Omental fat pad (tissue), 4 donors: Measurements from ENCODE around the gene FADS1. TPM values are rescaled to one million over a fixed set of nuclear protein-coding genes. Genes with fewer than 3 reads are reported as not detected.

ENCODE experiments used
- ATAC-seq: fragments of 150-250 bp; one replicate; pipeline ENCODE4 v1.9.1; 2016; ENCODE audit warnings: mild to moderate bottlenecking, moderate library complexity; ENCODE audit not compliant: low FRiP score
- DNase-seq: peaks from one replicate; pipeline ENCODE4 v3.0.0-alpha.2; 2019; ENCODE audit warnings: low spot score
- total RNA-seq, 4 donors: library from RNA; depleted of rRNA; stranded (reverse); fragments of >200 nt; gene quantifications; one replicate each; pipeline ENCODE4 v1.1.0, GENCODE V29; 2016
- TF ChIP-seq, protein P1 (sequence below), 3 donors: fragments of 450-650 bp; IDR thresholded peaks; one replicate each; pipeline ENCODE4 v1.5.1; 2016 to 2017; ENCODE audit warnings: antibody characterized with exemption in 3 of 3, mild to moderate bottlenecking in 3 of 3, moderate library complexity in 2 of 3

FADS1 gene
- total RNA-seq, 4 donors from 2014 or later: 20.1 to 49.1 (median 22.0) TPM

- ATAC-seq: no peak
- DNase-seq: no peak
- TF ChIP-seq, protein P1, sequence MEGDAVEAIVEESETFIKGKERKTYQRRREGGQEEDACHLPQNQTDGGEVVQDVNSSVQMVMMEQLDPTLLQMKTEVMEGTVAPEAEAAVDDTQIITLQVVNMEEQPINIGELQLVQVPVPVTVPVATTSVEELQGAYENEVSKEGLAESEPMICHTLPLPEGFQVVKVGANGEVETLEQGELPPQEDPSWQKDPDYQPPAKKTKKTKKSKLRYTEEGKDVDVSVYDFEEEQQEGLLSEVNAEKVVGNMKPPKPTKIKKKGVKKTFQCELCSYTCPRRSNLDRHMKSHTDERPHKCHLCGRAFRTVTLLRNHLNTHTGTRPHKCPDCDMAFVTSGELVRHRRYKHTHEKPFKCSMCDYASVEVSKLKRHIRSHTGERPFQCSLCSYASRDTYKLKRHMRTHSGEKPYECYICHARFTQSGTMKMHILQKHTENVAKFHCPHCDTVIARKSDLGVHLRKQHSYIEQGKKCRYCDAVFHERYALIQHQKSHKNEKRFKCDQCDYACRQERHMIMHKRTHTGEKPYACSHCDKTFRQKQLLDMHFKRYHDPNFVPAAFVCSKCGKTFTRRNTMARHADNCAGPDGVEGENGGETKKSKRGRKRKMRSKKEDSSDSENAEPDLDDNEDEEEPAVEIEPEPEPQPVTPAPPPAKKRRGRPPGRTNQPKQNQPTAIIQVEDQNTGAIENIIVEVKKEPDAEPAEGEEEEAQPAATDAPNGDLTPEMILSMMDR (IDR thresholded peaks at IDR 0.05): no peak
These were observed 34.5 kb upstream of the FADS1 start for GRCh38 chr11:61851113-61851899.

- TF ChIP-seq, protein P1 (IDR thresholded peaks at IDR 0.05): no peak
- DNase-seq (no peak), ATAC-seq (no peak)
These were observed 33.9 kb upstream of the FADS1 start for GRCh38 chr11:61850687-61851086.

GRCh38 chr11:61848631-61849030, 31.8 kb upstream of the FADS1 start:
- no peak for ATAC-seq
- TF ChIP-seq, protein P1 (IDR thresholded peaks at IDR 0.05): no peak
- no peak for DNase-seq

DNA sequence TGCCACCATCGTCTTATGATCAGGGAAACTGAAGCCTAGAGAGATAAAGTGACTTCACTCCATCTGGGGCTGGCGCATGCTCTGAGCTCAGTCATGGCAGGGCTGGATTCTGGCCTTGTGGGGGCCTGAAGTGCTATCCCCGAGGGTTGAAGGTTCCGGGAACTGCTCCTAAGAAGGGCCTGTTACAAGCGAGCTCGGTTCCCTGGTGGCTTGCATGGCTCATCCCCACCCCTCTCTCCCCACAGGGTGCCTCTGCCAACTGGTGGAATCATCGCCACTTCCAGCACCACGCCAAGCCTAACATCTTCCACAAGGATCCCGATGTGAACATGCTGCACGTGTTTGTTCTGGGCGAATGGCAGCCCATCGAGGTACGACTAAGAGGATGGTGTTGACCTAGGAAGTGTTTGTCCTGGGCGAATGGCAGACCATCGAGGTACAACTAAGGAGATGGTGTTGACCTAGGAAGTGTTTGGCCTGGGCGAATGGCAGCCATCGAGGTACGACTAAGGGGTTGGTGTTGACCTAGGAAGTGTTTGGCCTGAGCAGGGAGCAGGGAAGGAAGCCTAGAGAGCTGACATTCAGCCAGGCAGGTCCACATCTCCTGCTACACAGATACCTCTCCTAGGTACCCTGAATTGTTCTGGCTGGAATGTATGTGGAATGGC, 31.2 kb upstream of the FADS1 start:
- DNase-seq (no peak), ATAC-seq (no peak)
- TF ChIP-seq, protein P1 (IDR thresholded peaks at IDR 0.05): no peak

GRCh38 chr11:61846362-61847020, 29.7 kb upstream of the FADS1 start:
- TF ChIP-seq, protein P1 (IDR thresholded peaks at IDR 0.05): no peak
- no peak for ATAC-seq
- DNase-seq: no peak

- DNase-seq (no peak), ATAC-seq (no peak)
- TF ChIP-seq, protein P1 (IDR thresholded peaks at IDR 0.05): no peak
These were observed 28.2 kb upstream of the FADS1 start for GRCh38 chr11:61844909-61845565.
